Gastroesophageal sphincter (tissue), 3 donors: Measurements from ENCODE around the gene RPL14.

Experiments used
- CTCF ChIP-seq, 4 experiments: fragments of 200-600 bp in 2 of 4; fragments of 450-650 bp in 2 of 4; sonication (generic) in 1 of 4; IDR thresholded peaks; one replicate each; pipeline ENCODE4 v1.5.1; 2017 to 2019; ENCODE audit warnings: antibody characterized with exemption in 4 of 4, mild to moderate bottlenecking in 2 of 4, moderate library complexity in 2 of 4
- POLR2AphosphoS5 ChIP-seq: sonication (generic); formaldehyde crosslinking; IDR thresholded peaks from one replicate; pipeline ENCODE4 v1.6.1; 2017; ENCODE audit warnings: antibody characterized with exemption

GRCh38 chr3:40452057-40452456, 5.1 kb upstream of the RPL14 start:
- TF ChIP-seq POLR2AphosphoS5 (no peak), CTCF (IDR thresholded peaks at IDR 0.05) (no peak)
